SU-DHL-6 (cell line): ENCODE measurements around the gene ITGA7.

Source experiments
- H2AFZ ChIP-seq: fragments of 200-600 bp; sonication (generic); 2 replicates; pipeline ENCODE4 v1.6.1; 2014; ENCODE audit warnings: low read depth, mild to moderate bottlenecking, moderate library complexity, mixed read lengths, antibody characterized with exemption, low read length; ENCODE audit not compliant: severe bottlenecking
- H3F3A ChIP-seq: fragments of 200-600 bp; shearing (Covaris generic); 2 replicates; pipeline ENCODE4 v1.6.0; 2016; ENCODE audit warnings: antibody characterized with exemption, mild to moderate bottlenecking; ENCODE audit not compliant: insufficient read depth
- H3K27ac ChIP-seq: fragments of 200-600 bp; sonication (generic); 2 replicates; pipeline ENCODE4 v1.5.1; 2016; ENCODE audit warnings: low read depth, mild to moderate bottlenecking, low read length, moderate library complexity, mixed read lengths
- H3K27me3 ChIP-seq: fragments of 200-600 bp; sonication (generic), shearing (Covaris generic); 2 replicates; pipeline ENCODE4 v1.6.0; 2014; ENCODE audit warnings: mild to moderate bottlenecking, low read length
- H3K36me3 ChIP-seq: fragments of 200-600 bp; sonication (generic); 2 replicates; pipeline ENCODE4 v1.6.1; 2014; ENCODE audit warnings: mild to moderate bottlenecking, low read length, mixed read lengths
- H3K4me2 ChIP-seq: fragments of 300-600, 200-600 bp; shearing (Covaris generic), sonication (generic); 2 replicates; pipeline ENCODE4 v1.6.0; 2014; ENCODE audit warnings: low read length, low read depth, mild to moderate bottlenecking; ENCODE audit not compliant: poor library complexity, severe bottlenecking
- H3K4me3 ChIP-seq: fragments of 200-600 bp; sonication (generic); 2 replicates; pipeline ENCODE4 v1.5.1; 2014; ENCODE audit warnings: antibody characterized with exemption, low read length, mild to moderate bottlenecking, mixed read lengths; ENCODE audit not compliant: insufficient read depth, poor library complexity, severe bottlenecking
- H3K79me2 ChIP-seq: fragments of 200-600 bp; sonication (generic); 2 replicates; pipeline ENCODE4 v1.6.1; 2014; ENCODE audit warnings: mild to moderate bottlenecking, low read length, moderate library complexity; ENCODE audit not compliant: insufficient read depth
- H3K9ac ChIP-seq: fragments of 200-600 bp; sonication (generic); 2 replicates; pipeline ENCODE4 v1.7.0; 2014; ENCODE audit warnings: mild to moderate bottlenecking, low read length
- H3K9me2 ChIP-seq: fragments of 200-600 bp; sonication (generic); replicated peaks from 2 replicates; pipeline ENCODE4 v1.6.1; 2014; ENCODE audit warnings: low read length; ENCODE audit not compliant: insufficient read depth
- H3K9me3 ChIP-seq: fragments of 200-600 bp; sonication (generic); 2 replicates; pipeline ENCODE4 v1.6.1; 2014; ENCODE audit warnings: low read length, mixed read lengths; ENCODE audit not compliant: insufficient read depth
- H4K20me1 ChIP-seq: fragments of 200-600 bp; sonication (generic); 2 replicates; pipeline ENCODE4 v1.6.1; 2014; ENCODE audit warnings: low read depth, mild to moderate bottlenecking, antibody characterized with exemption, low read length, moderate library complexity, mixed read lengths
- CTCF ChIP-seq: fragments of 200-600 bp; sonication (generic); IDR thresholded peaks from one replicate; pipeline ENCODE4 v1.5.1; 2017; ENCODE audit warnings: antibody characterized with exemption, mild to moderate bottlenecking, low read length, moderate library complexity; ENCODE audit not compliant: insufficient read depth, poor library complexity, severe bottlenecking
- EZH2phosphoT487 ChIP-seq: fragments of 200-600 bp; sonication (generic), shearing (Covaris generic); conservative IDR thresholded peaks from 2 replicates; pipeline ENCODE4 v1.6.1; 2018; ENCODE audit warnings: mild to moderate bottlenecking, antibody characterized with exemption, low read length, moderate library complexity, mixed read lengths

Gene ITGA7

DNA sequence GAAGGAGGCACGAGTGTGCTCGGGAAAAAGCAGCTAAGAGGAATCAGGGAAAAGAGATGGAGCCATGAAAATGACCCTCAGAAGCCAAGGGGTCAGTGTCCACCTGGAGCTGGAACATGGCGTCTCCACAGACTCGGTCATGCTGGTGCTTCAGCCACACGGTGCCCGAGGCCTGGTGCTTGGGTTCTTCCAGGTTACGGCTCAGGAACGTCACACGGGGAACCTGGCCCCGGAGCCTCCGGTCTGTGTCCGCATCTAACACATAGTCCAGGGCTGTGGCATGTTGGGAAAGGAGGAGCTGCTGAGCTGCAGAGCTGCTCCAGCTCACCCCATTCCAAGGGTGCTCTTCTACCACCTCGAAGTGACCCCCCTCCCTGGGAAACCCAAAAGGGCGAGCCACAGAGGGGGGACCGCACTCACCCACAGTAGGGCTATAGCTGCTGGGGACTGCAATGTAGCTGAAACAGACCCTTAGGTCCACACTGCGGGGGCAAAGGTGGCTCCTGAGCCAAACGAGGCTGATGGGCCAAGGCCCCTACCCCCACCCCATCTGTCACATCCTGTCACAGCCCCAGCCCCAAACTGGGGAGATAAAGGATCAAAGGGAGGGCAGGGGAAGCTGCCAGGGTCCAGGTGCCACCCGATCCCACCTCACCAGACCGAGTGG lies 10.8 kb downstream of the ITGA7 start:
- no peaks in the 10 kb centered on the region for H3F3A ChIP-seq
- no peak overlapping the region for H3K4me2 ChIP-seq
- H3K27ac ChIP-seq: no peak overlapping the region
- no peak overlapping the region for H2AFZ ChIP-seq
- no peaks in the 10 kb centered on the region for H3K27me3 ChIP-seq
- no peaks in the 10 kb centered on the region for H3K9me2 ChIP-seq
- no peak overlapping the region for H3K4me3 ChIP-seq
- no peaks in the 10 kb centered on the region for H4K20me1 ChIP-seq
- no peak for TF ChIP-seq EZH2phosphoT487
- TF ChIP-seq CTCF: no peak
- H3K9ac ChIP-seq: no peak overlapping the region
- no peaks in the 10 kb centered on the region for H3K79me2 ChIP-seq
- no peaks in the 10 kb centered on the region for H3K9me3 ChIP-seq
- no peaks in the 10 kb centered on the region for H3K36me3 ChIP-seq

- no peaks in the 10 kb centered on the region for H3K36me3 ChIP-seq
- no peak overlapping the region for H2AFZ ChIP-seq
- H3K27ac ChIP-seq: no peak overlapping the region
- no peak overlapping the region for H3K9ac ChIP-seq
- H3K4me2 ChIP-seq: no peak overlapping the region
- TF ChIP-seq CTCF: no peak
- TF ChIP-seq EZH2phosphoT487: no peak
- no peaks in the 10 kb centered on the region for H3K27me3 ChIP-seq
- H3K9me2 ChIP-seq: no peaks in the 10 kb centered on the region
- no peaks in the 10 kb centered on the region for H4K20me1 ChIP-seq
- no peaks in the 10 kb centered on the region for H3F3A ChIP-seq
- H3K79me2 ChIP-seq: no peaks in the 10 kb centered on the region
- no peaks in the 10 kb centered on the region for H3K9me3 ChIP-seq
- no peak overlapping the region for H3K4me3 ChIP-seq
Observed at GRCh38 chr12:55696141-55696540, 11.6 kb downstream of the ITGA7 start.

DNA sequence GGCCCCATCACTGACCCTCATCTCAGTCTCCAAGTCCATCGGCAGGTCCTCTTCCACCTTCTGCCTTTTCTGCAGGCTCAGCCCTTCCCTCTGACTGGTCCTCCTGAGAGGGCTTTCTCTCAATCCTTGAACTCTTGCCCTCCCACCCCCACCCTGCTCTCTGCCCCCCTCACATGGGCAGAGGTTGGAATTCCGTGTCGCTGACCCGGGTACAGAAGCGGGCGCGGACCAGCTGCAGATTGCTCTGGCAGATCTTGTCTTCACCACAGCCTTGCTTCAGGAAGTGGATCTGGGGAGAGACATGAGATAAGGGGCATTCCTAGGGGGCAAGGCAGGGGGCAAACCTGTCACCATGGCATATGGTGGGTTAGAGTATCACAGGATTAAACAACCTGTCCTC lies 12.4 kb downstream of the ITGA7 start:
- Histone ChIP-seq H3K27ac (no peak overlapping the region), H3F3A (no peaks in the 10 kb centered on the region), H3K27me3 (no peaks in the 10 kb centered on the region), H2AFZ (no peak overlapping the region), H3K9ac (no peak overlapping the region), H3K4me2 (no peak overlapping the region), H3K9me3 (no peaks in the 10 kb centered on the region), H4K20me1 (no peaks in the 10 kb centered on the region), H3K9me2 (no peaks in the 10 kb centered on the region), H3K4me3 (no peak overlapping the region), H3K36me3 (no peaks in the 10 kb centered on the region), H3K79me2 (no peaks in the 10 kb centered on the region)
- TF ChIP-seq CTCF (no peak), EZH2phosphoT487 (no peak)
